ENCODE measurements around the gene NPFFR1.
A peak's percentile ranks its signal among the peaks of the same experiment; 100 is the strongest.

NPFFR1 gene

GRCh38 chr10:70319183-70319582 is 35.4 kb upstream of the NPFFR1 start:
- TF ChIP-seq MAX (IDR thresholded peaks at IDR 0.05; ENCODE audit: low read depth, low read length), result no peak
- no peak for DNase-seq (ENCODE audit: low read depth)
- H3K4me3 ChIP-seq (ENCODE audit: low read depth, low read length), result no peak overlapping the region

GRCh38 chr10:70317943-70318318 is 34.1 kb upstream of the NPFFR1 start:
- TF ChIP-seq CTCF (IDR thresholded peaks at IDR 0.05; ENCODE audit: low read depth, low read length), result no peak
- no peak for TF ChIP-seq POLR2A (IDR thresholded peaks at IDR 0.05; ENCODE audit: extremely low read depth, insufficient read length)
- TF ChIP-seq MYC (IDR thresholded peaks at IDR 0.05; ENCODE audit: low read depth, low read length), result no peak
- TF ChIP-seq MAX (IDR thresholded peaks at IDR 0.05; ENCODE audit: low read depth, low read length), result no peak
- DNase-seq (ENCODE audit: low read depth), result no peak
- H3K4me3 ChIP-seq (ENCODE audit: low read depth, low read length), result no peak overlapping the region

- TF ChIP-seq POLR2A (IDR thresholded peaks at IDR 0.05; ENCODE audit: extremely low read depth, insufficient read length) (no peak), MAX (IDR thresholded peaks at IDR 0.05; ENCODE audit: low read depth, low read length) (no peak), CTCF (IDR thresholded peaks at IDR 0.05; ENCODE audit: low read depth, low read length) (no peak), MYC (IDR thresholded peaks at IDR 0.05; ENCODE audit: low read depth, low read length) (no peak)
- H3K4me3 ChIP-seq (ENCODE audit: low read depth, low read length), result no peak overlapping the region
- DNase-seq (ENCODE audit: low read depth), result peak; percentile 56
Measured at GRCh38 chr10:70317272-70317942, 33.6 kb upstream of the NPFFR1 start.

- DNase-seq (ENCODE audit: low read depth), result no peak
- TF ChIP-seq CTCF (IDR thresholded peaks at IDR 0.05; ENCODE audit: low read depth, low read length) (no peak), POLR2A (IDR thresholded peaks at IDR 0.05; ENCODE audit: extremely low read depth, insufficient read length) (no peak), MYC (IDR thresholded peaks at IDR 0.05; ENCODE audit: low read depth, low read length) (no peak), MAX (IDR thresholded peaks at IDR 0.05; ENCODE audit: low read depth, low read length) (no peak)
- no peak overlapping the region for H3K4me3 ChIP-seq (ENCODE audit: low read depth, low read length)
Measured at GRCh38 chr10:70315815-70316214, 32.0 kb upstream of the NPFFR1 start.

GRCh38 chr10:70315276-70315675 is 31.5 kb upstream of the NPFFR1 start:
- DNase-seq (ENCODE audit: low read depth), result no peak
- H3K4me3 ChIP-seq (ENCODE audit: low read depth, low read length), result no peak overlapping the region
- TF ChIP-seq CTCF (IDR thresholded peaks at IDR 0.05; ENCODE audit: low read depth, low read length) (no peak), MYC (IDR thresholded peaks at IDR 0.05; ENCODE audit: low read depth, low read length) (no peak), MAX (IDR thresholded peaks at IDR 0.05; ENCODE audit: low read depth, low read length) (no peak), POLR2A (IDR thresholded peaks at IDR 0.05; ENCODE audit: extremely low read depth, insufficient read length) (no peak)

GRCh38 chr10:70312972-70313371 is 29.2 kb upstream of the NPFFR1 start:
- no peak for TF ChIP-seq MYC (IDR thresholded peaks at IDR 0.05; ENCODE audit: low read depth, low read length)
- TF ChIP-seq POLR2A (IDR thresholded peaks at IDR 0.05; ENCODE audit: extremely low read depth, insufficient read length), result no peak
- no peak for TF ChIP-seq CTCF (IDR thresholded peaks at IDR 0.05; ENCODE audit: low read depth, low read length)
- TF ChIP-seq MAX (IDR thresholded peaks at IDR 0.05; ENCODE audit: low read depth, low read length), result no peak
- DNase-seq (ENCODE audit: low read depth), result no peak
- H3K4me3 ChIP-seq (ENCODE audit: low read depth, low read length), result no peak overlapping the region

Data from NB4 (cell line).